Upper lobe of right lung (tissue), 1 donor: Measurements from ENCODE around the gene LRP4. TPM values are rescaled to one million over a fixed set of nuclear protein-coding genes. Genes with fewer than 3 reads are reported as not detected.

Experiments used
- ATAC-seq: fragments of 200-7000 bp; cut with Tn5 transposase; one replicate; pipeline ENCODE4 v1.9.1; 2020; ENCODE audit warnings: mild to moderate bottlenecking, moderate library complexity
- DNase-seq: peaks from one replicate; pipeline ENCODE4 v3.0.0-alpha.2; 2020
- H3K27ac ChIP-seq: fragments of 200-600 bp; one replicate; pipeline ENCODE4 v1.8.0; 2022
- H3K27me3 ChIP-seq: fragments of 200-600 bp; one replicate; pipeline ENCODE4 v1.8.0; 2022; ENCODE audit warnings: mild to moderate bottlenecking
- H3K36me3 ChIP-seq: fragments of 200-600 bp; one replicate; pipeline ENCODE4 v1.8.0; 2022
- H3K4me1 ChIP-seq: fragments of 200-600 bp; one replicate; pipeline ENCODE4 v1.8.0; 2022
- H3K4me3 ChIP-seq: fragments of 200-600 bp; one replicate; pipeline ENCODE4 v1.8.0; 2022; ENCODE audit warnings: mild to moderate bottlenecking
- H3K9me3 ChIP-seq: fragments of 200-600 bp; one replicate; pipeline ENCODE4 v1.8.0; 2022
- intact Hi-C: fragments of 100-400 bp; cut with DNase I; formaldehyde crosslinking; loops from one replicate; pipeline ENCODE4 v1.11.0; 2022
- total RNA-seq: library from RNA; stranded (reverse); fragmentation: NEBNext Ultra II Directional; extraction: Animal tissue kit (Norgen Biotek cat#: 25700); gene quantifications from one replicate; pipeline ENCODE4 v1.2.1, GENCODE V29; 2021
- TF ChIP-seq, protein P1 (sequence below): fragments of 200-600 bp; IDR thresholded peaks from one replicate; pipeline ENCODE4 v1.8.0; 2022; ENCODE audit warnings: antibody characterized with exemption
- donor health status: DM: no; HTN: yes; CAD: no; lungs with severe emphysema.

LRP4 gene
- total RNA-seq, 1 donor from 2014 or later = 14.0 TPM

DNA sequence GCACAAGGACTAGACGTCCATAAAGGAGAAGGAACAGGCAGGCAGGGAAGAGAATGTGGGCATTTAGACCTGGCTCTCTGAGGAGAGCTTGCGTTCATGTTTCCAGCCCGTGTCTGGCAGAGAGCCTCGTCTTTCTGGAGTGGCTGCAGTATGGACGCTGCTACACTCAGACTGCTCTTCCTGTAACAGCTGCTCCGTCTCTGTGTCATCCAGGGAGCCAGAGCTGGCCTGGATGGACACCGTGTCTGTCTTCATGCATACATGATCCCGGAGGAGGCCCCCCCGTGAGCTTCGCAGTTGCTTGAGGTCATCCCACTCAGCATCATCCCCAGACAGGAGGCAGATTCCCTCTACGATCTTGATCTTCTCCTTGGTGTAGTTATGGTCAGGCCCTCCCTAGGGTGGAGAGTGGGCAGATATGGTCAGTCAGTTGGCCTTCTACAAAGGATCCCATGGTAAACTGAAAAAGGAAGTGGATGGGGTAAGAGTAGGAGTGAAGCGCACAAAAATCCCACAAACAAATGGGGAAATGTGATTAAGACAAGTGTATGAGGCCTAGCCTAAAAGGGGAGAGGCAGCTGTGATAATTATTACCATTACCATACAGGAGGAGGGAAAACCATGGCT lies 59.3 kb downstream of the LRP4 start:
- Histone ChIP-seq H3K9me3 (no peaks in the 10 kb centered on the region), H3K4me3 (no peak overlapping the region), H3K36me3 (peaks cover 9% of the 10 kb centered on the region), H3K27ac (no peak overlapping the region), H3K4me1 (peaks cover 6% of the 10 kb centered on the region), H3K27me3 (no peaks in the 10 kb centered on the region)
- DNase-seq (no peak), ATAC-seq (peak; percentile 90)
- intact Hi-C loops = no loop called here
- TF ChIP-seq, protein P1, sequence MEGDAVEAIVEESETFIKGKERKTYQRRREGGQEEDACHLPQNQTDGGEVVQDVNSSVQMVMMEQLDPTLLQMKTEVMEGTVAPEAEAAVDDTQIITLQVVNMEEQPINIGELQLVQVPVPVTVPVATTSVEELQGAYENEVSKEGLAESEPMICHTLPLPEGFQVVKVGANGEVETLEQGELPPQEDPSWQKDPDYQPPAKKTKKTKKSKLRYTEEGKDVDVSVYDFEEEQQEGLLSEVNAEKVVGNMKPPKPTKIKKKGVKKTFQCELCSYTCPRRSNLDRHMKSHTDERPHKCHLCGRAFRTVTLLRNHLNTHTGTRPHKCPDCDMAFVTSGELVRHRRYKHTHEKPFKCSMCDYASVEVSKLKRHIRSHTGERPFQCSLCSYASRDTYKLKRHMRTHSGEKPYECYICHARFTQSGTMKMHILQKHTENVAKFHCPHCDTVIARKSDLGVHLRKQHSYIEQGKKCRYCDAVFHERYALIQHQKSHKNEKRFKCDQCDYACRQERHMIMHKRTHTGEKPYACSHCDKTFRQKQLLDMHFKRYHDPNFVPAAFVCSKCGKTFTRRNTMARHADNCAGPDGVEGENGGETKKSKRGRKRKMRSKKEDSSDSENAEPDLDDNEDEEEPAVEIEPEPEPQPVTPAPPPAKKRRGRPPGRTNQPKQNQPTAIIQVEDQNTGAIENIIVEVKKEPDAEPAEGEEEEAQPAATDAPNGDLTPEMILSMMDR = no peak

DNA sequence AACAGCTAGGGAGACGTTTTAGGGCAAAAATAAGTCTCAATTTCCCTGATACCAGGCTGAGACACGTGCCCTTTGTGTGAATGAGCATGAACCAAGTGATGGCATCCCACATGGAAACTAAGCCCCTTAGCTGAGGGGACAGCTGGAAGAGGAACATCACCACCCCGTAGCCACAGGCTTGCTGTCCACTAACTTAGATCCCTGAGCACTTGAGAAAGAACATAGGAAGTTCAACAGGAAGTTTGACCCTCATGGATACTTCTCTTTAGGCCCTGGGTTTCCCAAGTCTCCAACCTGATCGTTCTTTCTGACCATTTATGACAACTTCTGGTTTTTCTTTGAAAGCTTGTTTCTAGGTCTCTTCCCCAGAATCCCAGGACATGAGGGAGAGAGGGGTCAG lies 60.7 kb downstream of the LRP4 start:
- Histone ChIP-seq H3K4me3 (no peak overlapping the region), H3K4me1 (peaks cover 6% of the 10 kb centered on the region), H3K27me3 (no peaks in the 10 kb centered on the region), H3K27ac (peak overlapping the region; percentile 31), H3K9me3 (no peaks in the 10 kb centered on the region), H3K36me3 (peaks cover 9% of the 10 kb centered on the region)
- TF ChIP-seq, protein P1 = no peak
- ATAC-seq = peak; percentile 46
- intact Hi-C loops = no loop called here
- no peak for DNase-seq

- peak; percentile 59 for ATAC-seq
- no peak for DNase-seq
- H3K27me3 ChIP-seq = no peaks in the 10 kb centered on the region
- peak overlapping the region; percentile 31 for H3K27ac ChIP-seq
- H3K4me3 ChIP-seq = no peak overlapping the region
- intact Hi-C loops = no loop called here
- peaks cover 9% of the 10 kb centered on the region for H3K36me3 ChIP-seq
- H3K4me1 ChIP-seq = peaks cover 6% of the 10 kb centered on the region
- TF ChIP-seq, protein P1 = no peak
- H3K9me3 ChIP-seq = no peaks in the 10 kb centered on the region
Observed at GRCh38 chr11:46856605-46857343, 61.6 kb downstream of the LRP4 start.

GRCh38 chr11:46855863-46856262 lies 62.5 kb downstream of the LRP4 start:
- Histone ChIP-seq H3K9me3 (no peaks in the 10 kb centered on the region), H3K27ac (no peak overlapping the region), H3K27me3 (no peaks in the 10 kb centered on the region), H3K4me1 (peaks cover 6% of the 10 kb centered on the region), H3K36me3 (peaks cover 9% of the 10 kb centered on the region), H3K4me3 (no peak overlapping the region)
- DNase-seq (no peak), ATAC-seq (no peak)
- TF ChIP-seq, protein P1 = no peak
- intact Hi-C loops = no loop called here

DNA sequence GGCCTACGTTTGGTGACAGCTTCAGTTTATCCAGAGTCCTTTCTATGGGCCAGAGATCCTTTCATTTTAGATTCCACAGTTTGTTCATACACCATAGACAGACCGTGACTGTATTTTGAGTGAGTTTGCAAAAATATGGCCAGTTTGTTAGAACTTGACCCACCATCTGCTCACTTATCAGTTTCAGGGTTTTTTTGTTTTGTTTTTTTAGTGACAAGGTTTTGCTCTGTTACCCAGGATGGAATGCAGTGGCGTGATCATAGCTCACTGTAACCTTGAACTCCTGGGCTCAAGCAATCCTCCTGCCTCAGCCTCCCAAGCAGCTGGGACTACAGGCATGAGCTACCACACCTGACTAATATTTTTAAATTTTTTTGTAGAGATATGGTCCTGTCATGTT lies 63.2 kb downstream of the LRP4 start:
- Histone ChIP-seq H3K4me1 (peaks cover 6% of the 10 kb centered on the region), H3K36me3 (peaks cover 9% of the 10 kb centered on the region), H3K4me3 (no peak overlapping the region), H3K27me3 (no peaks in the 10 kb centered on the region), H3K9me3 (no peaks in the 10 kb centered on the region), H3K27ac (no peak overlapping the region)
- DNase-seq (no peak), ATAC-seq (no peak)
- intact Hi-C loops = no loop called here
- TF ChIP-seq, protein P1 = no peak
